Embryonic facial prominence (tissue), 1 donor: Measurements from ENCODE around the gene IL20RB.

Source experiments
- DNase-seq: peaks from one replicate; pipeline ENCODE4 v3.0.0-alpha.2; 2016; ENCODE audit errors: extremely low spot score

Gene IL20RB

GRCh38 chr3:136957751-136958288 lies at the start of gene IL20RB:
Gene IL20RB, plus strand, starts transcription at chr3:136957983. Its CDS starts 131 bp downstream, at chr3:136958114.
- DNase-seq, result no peak

GRCh38 chr3:136908297-136908696 lies 49.5 kb upstream of the IL20RB start:
- DNase-seq, result no peak

- DNase-seq, result no peak
These were observed 48.6 kb upstream of the IL20RB start for GRCh38 chr3:136909187-136909586.

GRCh38 chr3:136910697-136911096 lies 47.1 kb upstream of the IL20RB start:
- DNase-seq, result no peak

- DNase-seq, result no peak
These were observed 44.6 kb upstream of the IL20RB start for GRCh38 chr3:136913168-136913567.

GRCh38 chr3:136914739-136915138 lies 43.0 kb upstream of the IL20RB start:
- DNase-seq, result no peak

GRCh38 chr3:136916223-136916622 lies 41.6 kb upstream of the IL20RB start:
- no peak for DNase-seq

GRCh38 chr3:136919799-136920580 lies 37.8 kb upstream of the IL20RB start:
- no peak for DNase-seq

GRCh38 chr3:136920904-136921611 lies 36.7 kb upstream of the IL20RB start:
- DNase-seq, result no peak

GRCh38 chr3:136925425-136926190 lies 32.2 kb upstream of the IL20RB start:
- DNase-seq, result no peak

- no peak for DNase-seq
These were observed 29.5 kb upstream of the IL20RB start for GRCh38 chr3:136928240-136928639.

GRCh38 chr3:136929977-136930670 lies 27.7 kb upstream of the IL20RB start:
- DNase-seq, result no peak

- no peak for DNase-seq
These were observed 26.2 kb upstream of the IL20RB start for GRCh38 chr3:136931606-136932005.

- no peak for DNase-seq
These were observed 25.3 kb upstream of the IL20RB start for GRCh38 chr3:136932523-136932922.

- DNase-seq, result no peak
These were observed 24.6 kb upstream of the IL20RB start for GRCh38 chr3:136932978-136933772.

- DNase-seq, result no peak
These were observed 20.6 kb upstream of the IL20RB start for GRCh38 chr3:136937175-136937574.

- DNase-seq, result no peak
These were observed 19.9 kb upstream of the IL20RB start for GRCh38 chr3:136937851-136938250.

GRCh38 chr3:136938334-136938733 lies 19.4 kb upstream of the IL20RB start:
- no peak for DNase-seq

- no peak for DNase-seq
These were observed 18.3 kb upstream of the IL20RB start for GRCh38 chr3:136939489-136939888.

GRCh38 chr3:136942803-136943202 lies 15.0 kb upstream of the IL20RB start:
- DNase-seq, result no peak

- DNase-seq, result no peak
These were observed 14.3 kb upstream of the IL20RB start for GRCh38 chr3:136943436-136943835.
